Body of pancreas (tissue), 4 donors: ENCODE results near the gene FAM107B.

Experiments used
- CTCF ChIP-seq, 7 experiments: fragments of 450-650 bp in 4 of 7; fragments of 200-600 bp in 3 of 7; sonication (generic) in 3 of 7; IDR thresholded peaks; one replicate each; pipeline ENCODE4 v1.5.1; 2016 to 2019; ENCODE audit warnings: antibody characterized with exemption in 7 of 7
- POLR2A ChIP-seq, 3 donors: fragments of 450-650 bp; IDR thresholded peaks; one replicate each; pipeline ENCODE4 v1.6.1; 2016; ENCODE audit warnings: antibody characterized with exemption in 3 of 3, mild to moderate bottlenecking in 2 of 3

GRCh38 chr10:14728346-14728745 lies 46.4 kb downstream of the FAM107B start:
- TF ChIP-seq CTCF (IDR thresholded peaks at IDR 0.05) (no peak), POLR2A (IDR thresholded peaks at IDR 0.05) (no peak)
